Neural cell (in vitro differentiated cells): ENCODE data around the gene POGLUT2. TPM values are rescaled to one million over a fixed set of nuclear protein-coding genes. Genes with fewer than 3 reads are reported as not detected.
A peak's percentile ranks its signal among the peaks of the same experiment; 100 is the strongest.

Experiments
- H2AFZ ChIP-seq: fragments of 200-600, 300-800 bp; sonication (generic), shearing (Covaris generic); 2 replicates; pipeline ENCODE4 v1.6.0; 2014; ENCODE audit warnings: low read depth, mild to moderate bottlenecking, antibody characterized with exemption, low read length, moderate library complexity
- H3F3A ChIP-seq: fragments of 200-600 bp; shearing (Covaris generic); 2 replicates; pipeline ENCODE4 v1.6.1; 2016; ENCODE audit warnings: mild to moderate bottlenecking, moderate library complexity, mixed read lengths, antibody characterized with exemption, low read length; ENCODE audit not compliant: insufficient read depth, poor library complexity, severe bottlenecking
- H3K27ac ChIP-seq: fragments of 200-600, 300-800 bp; sonication (generic), shearing (Covaris generic); 2 replicates; pipeline ENCODE4 v1.5.1; 2014; ENCODE audit warnings: mild to moderate bottlenecking, low read length, moderate library complexity
- H3K27me3 ChIP-seq: fragments of 300-800, 200-600 bp; sonication (generic), shearing (Covaris generic); 2 replicates; pipeline ENCODE4 v1.6.0; 2014; ENCODE audit warnings: mild to moderate bottlenecking, low read depth, low read length, moderate library complexity; ENCODE audit not compliant: insufficient read depth
- H3K36me3 ChIP-seq: fragments of 300-800, 200-600 bp; sonication (generic), shearing (Covaris generic); 2 replicates; pipeline ENCODE4 v1.5.1; 2014; ENCODE audit warnings: mild to moderate bottlenecking, antibody characterized with exemption, low read length, moderate library complexity; ENCODE audit not compliant: insufficient read depth
- H3K4me2 ChIP-seq: fragments of 300-800, 200-600 bp; sonication (generic), shearing (Covaris generic); 2 replicates; pipeline ENCODE4 v1.6.0; 2014; ENCODE audit warnings: mild to moderate bottlenecking, low read length
- H3K4me3 ChIP-seq: fragments of 300-800, 200-600 bp; sonication (generic), shearing (Covaris generic); 2 replicates; pipeline ENCODE4 v1.5.1; 2014; ENCODE audit warnings: mild to moderate bottlenecking, low read length, moderate library complexity
- H3K79me2 ChIP-seq: fragments of 200-600 bp; shearing (Covaris generic); replicated peaks from 2 replicates; pipeline ENCODE4 v1.6.0; 2014; ENCODE audit warnings: mild to moderate bottlenecking, low read length, moderate library complexity; ENCODE audit not compliant: insufficient read depth
- H3K9ac ChIP-seq: fragments of 300-800, 200-600 bp; sonication (generic), shearing (Covaris generic); 2 replicates; pipeline ENCODE4 v1.6.1; 2016; ENCODE audit warnings: mild to moderate bottlenecking, low read length, mixed read lengths
- H3K9me2 ChIP-seq: fragments of 200-600 bp; shearing (Covaris generic); 2 replicates; pipeline ENCODE4 v1.6.1; 2016; ENCODE audit warnings: mild to moderate bottlenecking, low read length, mixed read lengths; ENCODE audit not compliant: insufficient read depth
- H3K9me3 ChIP-seq: fragments of 200-600, 300-800 bp; sonication (generic), shearing (Covaris generic); 2 replicates; pipeline ENCODE4 v1.6.1; 2016; ENCODE audit warnings: mild to moderate bottlenecking, mixed run types, low read length, moderate library complexity, mixed read lengths
- H4K20me1 ChIP-seq: fragments of 200-600 bp; shearing (Covaris generic); 2 replicates; pipeline ENCODE4 v1.6.1; 2016; ENCODE audit warnings: mild to moderate bottlenecking, mixed run types; ENCODE audit not compliant: insufficient read depth
- CTCF ChIP-seq: fragments of 450-650 bp; IDR thresholded peaks from 2 replicates; pipeline ENCODE4 v1.5.1; 2014; ENCODE audit warnings: antibody characterized with exemption, mild to moderate bottlenecking, moderate library complexity; ENCODE audit not compliant: poor library complexity, severe bottlenecking
- EP300 ChIP-seq: fragments of 450-650 bp; conservative IDR thresholded peaks from 2 replicates; pipeline ENCODE4 v1.6.1; 2014; ENCODE audit warnings: antibody characterized with exemption, mild to moderate bottlenecking, moderate library complexity; ENCODE audit not compliant: poor library complexity, severe bottlenecking
- EZH2 ChIP-seq: fragments of 200-600, 300-800 bp; shearing (Covaris generic), sonication (generic); IDR thresholded peaks from 2 replicates; pipeline ENCODE4 v1.6.1; 2014; ENCODE audit warnings: antibody characterized with exemption, low read length, borderline replicate concordance, mild to moderate bottlenecking; ENCODE audit not compliant: insufficient read depth, poor library complexity, severe bottlenecking
- MXI1 ChIP-seq: fragments of 450-650 bp; conservative IDR thresholded peaks from 2 replicates; pipeline ENCODE4 v1.6.1; 2014; ENCODE audit warnings: antibody characterized with exemption, mild to moderate bottlenecking; ENCODE audit not compliant: poor library complexity, severe bottlenecking
- POLR2AphosphoS5 ChIP-seq: IDR thresholded peaks from 2 replicates; pipeline ENCODE4 v1.6.1; 2012
- RAD21 ChIP-seq: fragments of 450-650 bp; conservative IDR thresholded peaks from 2 replicates; pipeline ENCODE4 v1.6.1; 2014; ENCODE audit warnings: antibody characterized with exemption, mild to moderate bottlenecking, moderate library complexity
- SMC3 ChIP-seq: fragments of 450-650 bp; conservative IDR thresholded peaks from 2 replicates; pipeline ENCODE4 v1.6.1; 2014; ENCODE audit warnings: antibody characterized with exemption, mild to moderate bottlenecking, moderate library complexity; ENCODE audit not compliant: poor library complexity
- polyA plus RNA-seq: library from polyadenylated mRNA; depleted of rRNA; stranded (reverse); fragments of >200 nt; gene quantifications from 2 replicates; pipeline ENCODE4 v1.2.3, GENCODE V29; 2014
- TF ChIP-seq, protein P1 (sequence below): IDR thresholded peaks from 2 replicates; pipeline ENCODE4 v1.6.1; 2012; ENCODE audit warnings: borderline replicate concordance

The POGLUT2 gene
- polyA plus RNA-seq, 1 donor from 2014 or later: 51.7 TPM

- no peaks in the 10 kb centered on the region for H3F3A ChIP-seq
- H3K36me3 ChIP-seq: no peaks in the 10 kb centered on the region
- no peak overlapping the region for H3K9ac ChIP-seq
- H3K27ac ChIP-seq: no peak overlapping the region
- H4K20me1 ChIP-seq: no peaks in the 10 kb centered on the region
- no peaks in the 10 kb centered on the region for H3K79me2 ChIP-seq
- no peak for TF ChIP-seq EZH2
- TF ChIP-seq POLR2AphosphoS5: no peak
- TF ChIP-seq, protein P1, sequence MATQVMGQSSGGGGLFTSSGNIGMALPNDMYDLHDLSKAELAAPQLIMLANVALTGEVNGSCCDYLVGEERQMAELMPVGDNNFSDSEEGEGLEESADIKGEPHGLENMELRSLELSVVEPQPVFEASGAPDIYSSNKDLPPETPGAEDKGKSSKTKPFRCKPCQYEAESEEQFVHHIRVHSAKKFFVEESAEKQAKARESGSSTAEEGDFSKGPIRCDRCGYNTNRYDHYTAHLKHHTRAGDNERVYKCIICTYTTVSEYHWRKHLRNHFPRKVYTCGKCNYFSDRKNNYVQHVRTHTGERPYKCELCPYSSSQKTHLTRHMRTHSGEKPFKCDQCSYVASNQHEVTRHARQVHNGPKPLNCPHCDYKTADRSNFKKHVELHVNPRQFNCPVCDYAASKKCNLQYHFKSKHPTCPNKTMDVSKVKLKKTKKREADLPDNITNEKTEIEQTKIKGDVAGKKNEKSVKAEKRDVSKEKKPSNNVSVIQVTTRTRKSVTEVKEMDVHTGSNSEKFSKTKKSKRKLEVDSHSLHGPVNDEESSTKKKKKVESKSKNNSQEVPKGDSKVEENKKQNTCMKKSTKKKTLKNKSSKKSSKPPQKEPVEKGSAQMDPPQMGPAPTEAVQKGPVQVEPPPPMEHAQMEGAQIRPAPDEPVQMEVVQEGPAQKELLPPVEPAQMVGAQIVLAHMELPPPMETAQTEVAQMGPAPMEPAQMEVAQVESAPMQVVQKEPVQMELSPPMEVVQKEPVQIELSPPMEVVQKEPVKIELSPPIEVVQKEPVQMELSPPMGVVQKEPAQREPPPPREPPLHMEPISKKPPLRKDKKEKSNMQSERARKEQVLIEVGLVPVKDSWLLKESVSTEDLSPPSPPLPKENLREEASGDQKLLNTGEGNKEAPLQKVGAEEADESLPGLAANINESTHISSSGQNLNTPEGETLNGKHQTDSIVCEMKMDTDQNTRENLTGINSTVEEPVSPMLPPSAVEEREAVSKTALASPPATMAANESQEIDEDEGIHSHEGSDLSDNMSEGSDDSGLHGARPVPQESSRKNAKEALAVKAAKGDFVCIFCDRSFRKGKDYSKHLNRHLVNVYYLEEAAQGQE: no peak
- no peak for TF ChIP-seq MXI1
- H3K27me3 ChIP-seq: no peaks in the 10 kb centered on the region
- H3K9me2 ChIP-seq: no peaks in the 10 kb centered on the region
- no peak overlapping the region for H3K4me2 ChIP-seq
- no peak overlapping the region for H3K4me3 ChIP-seq
- no peak overlapping the region for H2AFZ ChIP-seq
- no peaks in the 10 kb centered on the region for H3K9me3 ChIP-seq
Observed at GRCh38 chr13:102770435-102770834, 28.3 kb downstream of the POGLUT2 start.

DNA sequence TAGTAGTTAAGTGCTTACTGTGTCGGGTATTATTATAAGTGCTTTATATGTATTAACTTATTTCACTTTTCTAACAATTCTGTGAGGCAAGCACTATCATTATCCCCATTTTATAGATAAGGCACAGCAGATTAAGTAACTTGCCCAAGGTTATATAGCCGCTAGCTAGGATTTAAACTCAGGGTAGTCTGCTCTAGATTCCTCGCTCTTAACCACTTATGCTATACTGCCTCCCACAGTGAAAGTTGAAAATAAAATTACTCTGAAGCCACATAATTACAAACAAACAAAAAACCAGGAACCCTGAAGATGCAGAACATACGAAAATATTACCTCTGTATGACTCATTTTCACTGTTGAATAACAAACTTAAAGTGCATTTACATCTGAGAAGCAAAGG is 29.1 kb downstream of the POGLUT2 start:
- TF ChIP-seq RAD21: peak; percentile 54
- peak; percentile 23 for TF ChIP-seq SMC3
- no peak for TF ChIP-seq POLR2AphosphoS5
- peak; percentile 44 for TF ChIP-seq CTCF
- Histone ChIP-seq H3K9ac (peak overlapping the region; percentile 17), H3F3A (no peaks in the 10 kb centered on the region), H3K9me3 (no peaks in the 10 kb centered on the region), H3K27me3 (no peaks in the 10 kb centered on the region), H3K27ac (peak overlapping the region; percentile 65), H2AFZ (no peak overlapping the region), H3K36me3 (no peaks in the 10 kb centered on the region), H4K20me1 (no peaks in the 10 kb centered on the region), H3K4me2 (peak overlapping the region; percentile 20), H3K9me2 (no peaks in the 10 kb centered on the region), H3K79me2 (no peaks in the 10 kb centered on the region), H3K4me3 (peak overlapping the region; percentile 29)

DNA sequence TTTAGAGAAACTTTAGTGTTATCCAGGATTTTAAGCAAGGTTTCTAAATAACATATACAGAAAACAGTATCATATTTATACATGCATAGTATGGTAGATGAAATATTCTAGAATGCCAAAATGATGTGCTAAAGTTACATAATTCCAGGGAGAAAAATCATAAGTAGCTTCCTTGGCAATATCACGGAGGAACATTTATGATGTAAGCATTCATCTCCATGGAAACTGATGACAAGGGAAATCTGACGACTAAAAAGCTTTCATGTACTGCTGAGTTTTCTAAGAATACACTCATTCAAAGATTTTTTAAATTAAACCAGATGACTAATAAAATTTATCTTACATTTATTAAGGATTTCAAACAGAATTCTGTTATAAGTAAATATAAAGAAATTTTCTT is 29.9 kb downstream of the POGLUT2 start:
- TF ChIP-seq POLR2AphosphoS5 (no peak), EP300 (peak; percentile 19)

More for the DNA sequence above, 29.9 kb downstream of the POGLUT2 start:
- Histone ChIP-seq H3K4me2 (no peak overlapping the region), H3K9ac (peak overlapping the region; percentile 17), H3K36me3 (no peaks in the 10 kb centered on the region), H2AFZ (no peak overlapping the region), H3K27me3 (no peaks in the 10 kb centered on the region), H4K20me1 (no peaks in the 10 kb centered on the region), H3K27ac (peak overlapping the region; percentile 65), H3K79me2 (no peaks in the 10 kb centered on the region), H3K9me3 (no peaks in the 10 kb centered on the region), H3K4me3 (peak overlapping the region; percentile 29), H3F3A (no peaks in the 10 kb centered on the region), H3K9me2 (no peaks in the 10 kb centered on the region)
